ENCODE data around the gene TSEN54.

DNA sequence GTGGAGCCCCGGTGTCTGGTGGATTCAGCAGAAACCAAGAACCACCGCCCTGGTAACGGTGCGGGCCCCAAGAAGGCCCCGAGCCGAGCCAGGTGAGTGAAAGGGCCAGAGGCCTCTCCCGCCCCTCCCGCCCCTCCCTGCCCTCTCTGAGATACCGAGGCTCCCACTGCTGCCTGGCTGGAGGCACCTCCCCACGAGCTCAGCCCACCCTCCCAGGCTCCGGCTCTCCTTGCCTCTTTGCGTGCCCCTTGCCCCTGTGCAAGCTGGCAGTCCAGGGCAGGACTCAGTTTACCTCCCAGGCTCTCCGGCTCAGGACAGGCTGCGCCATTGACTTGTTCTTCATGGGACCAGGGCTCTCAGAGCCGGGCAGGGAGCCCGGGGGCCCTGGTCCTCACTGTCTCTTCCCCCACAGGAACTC, 57.2 kb downstream of the TSEN54 start:
- TF ChIP-seq POLR2A (IDR thresholded peaks at IDR 0.05) (no peak), CTCF (IDR thresholded peaks at IDR 0.05) (no peak)

Data from thyroid gland (tissue), 4 donors.